ENCODE measurements around the gene SIPA1L2.

GRCh38 chr1:232667094-232667777 lies 37.3 kb upstream of the SIPA1L2 start:
- TF ChIP-seq CTCF (conservative IDR thresholded peaks at IDR 0.05 in 1 of 2, IDR thresholded peaks at IDR 0.05 in 1 of 2; ENCODE audit: low read depth in 1 of 2, low read length in 2 of 2) (no peak), EZH2 (IDR thresholded peaks at IDR 0.05; ENCODE audit: low read length, missing control alignments) (no peak)
